GM12878 (cell line): ENCODE data around the gene KCNB1.

Experiments used
- CHD1 ChIP-seq: IDR thresholded peaks from 2 replicates; pipeline ENCODE4 v1.6.1; 2012; ENCODE audit warnings: low read depth, low read length, improper control_type of control experiment
- DPF2 ChIP-seq: fragments of 450-650 bp; IDR thresholded peaks from 2 replicates; pipeline ENCODE4 v1.6.1; 2017; ENCODE audit warnings: mild to moderate bottlenecking
- LARP7 ChIP-seq: fragments of 450-650 bp; IDR thresholded peaks from 2 replicates; pipeline ENCODE4 v1.6.1; 2017; ENCODE audit warnings: mild to moderate bottlenecking
- MYB ChIP-seq: fragments of 150-350 bp; IDR thresholded peaks from 2 replicates; pipeline ENCODE4 v1.6.1; 2014; ENCODE audit warnings: mild to moderate bottlenecking, low read depth, low read length, borderline replicate concordance
- SREBF2 ChIP-seq: IDR thresholded peaks from 2 replicates; pipeline ENCODE4 v1.6.1; 2012; ENCODE audit warnings: mild to moderate bottlenecking, low read length
- YY1 ChIP-seq: IDR thresholded peaks from 2 replicates; pipeline ENCODE4 v1.6.1; 2011; ENCODE audit warnings: low read depth, mild to moderate bottlenecking, low read length
- TF ChIP-seq, protein P1 (sequence below): IDR thresholded peaks from 2 replicates; pipeline ENCODE4 v1.6.1; 2012; ENCODE audit warnings: low read depth, low read length, improper control_type of control experiment
- TF ChIP-seq, protein P2 (sequence below): fragments of 450-650 bp; IDR thresholded peaks from 2 replicates; pipeline ENCODE4 v1.6.1; 2017; ENCODE audit warnings: mild to moderate bottlenecking, moderate library complexity
- TF ChIP-seq, protein P3 (sequence below), 3 experiments: IDR thresholded peaks in 2 of 3; conservative IDR thresholded peaks in 1 of 3; 2 replicates each; pipeline ENCODE4 v1.5.1; 2011; ENCODE audit warnings: low read depth in 3 of 3, low read length in 3 of 3, mild to moderate bottlenecking in 3 of 3, control low read depth in 2 of 3, moderate library complexity in 2 of 3, inconsistent platforms in 1 of 3, mixed read lengths in 1 of 3; ENCODE audit not compliant: control insufficient read depth in 2 of 3, insufficient read depth in 1 of 3; ENCODE audit errors: extremely low read depth in 1 of 3
- TF ChIP-seq, protein P4 (sequence below): fragments of 450-650 bp; IDR thresholded peaks from 2 replicates; pipeline ENCODE4 v1.6.1; 2017; ENCODE audit warnings: mild to moderate bottlenecking
- TF ChIP-seq, protein P5 (sequence below): IDR thresholded peaks from 2 replicates; pipeline ENCODE4 v1.6.1; 2012; ENCODE audit warnings: low read depth, low read length, improper control_type of control experiment

DNA sequence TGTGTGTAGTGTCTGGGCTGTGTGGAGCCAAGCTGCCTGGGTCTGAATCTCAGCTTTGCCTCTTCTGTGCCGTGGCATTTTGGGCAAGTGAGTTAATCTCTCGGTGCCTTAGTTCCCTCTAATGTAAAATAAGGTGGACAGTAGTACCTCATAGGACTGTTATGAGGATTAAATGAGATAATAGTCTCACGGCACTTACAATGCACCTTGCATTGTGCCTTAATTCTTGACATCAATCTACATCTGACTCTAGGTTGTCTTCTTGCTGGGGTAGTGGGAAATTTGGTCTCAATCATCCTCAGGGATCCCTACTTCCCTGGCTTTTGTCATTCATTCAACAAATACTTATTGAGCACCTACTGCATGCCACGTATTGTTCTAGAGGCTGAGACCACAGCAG is 133.9 kb downstream of the KCNB1 start:
- TF ChIP-seq DPF2: no peak
- TF ChIP-seq, protein P1, sequence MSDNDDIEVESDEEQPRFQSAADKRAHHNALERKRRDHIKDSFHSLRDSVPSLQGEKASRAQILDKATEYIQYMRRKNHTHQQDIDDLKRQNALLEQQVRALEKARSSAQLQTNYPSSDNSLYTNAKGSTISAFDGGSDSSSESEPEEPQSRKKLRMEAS: no peak
- TF ChIP-seq SREBF2: no peak
- TF ChIP-seq, protein P2, sequence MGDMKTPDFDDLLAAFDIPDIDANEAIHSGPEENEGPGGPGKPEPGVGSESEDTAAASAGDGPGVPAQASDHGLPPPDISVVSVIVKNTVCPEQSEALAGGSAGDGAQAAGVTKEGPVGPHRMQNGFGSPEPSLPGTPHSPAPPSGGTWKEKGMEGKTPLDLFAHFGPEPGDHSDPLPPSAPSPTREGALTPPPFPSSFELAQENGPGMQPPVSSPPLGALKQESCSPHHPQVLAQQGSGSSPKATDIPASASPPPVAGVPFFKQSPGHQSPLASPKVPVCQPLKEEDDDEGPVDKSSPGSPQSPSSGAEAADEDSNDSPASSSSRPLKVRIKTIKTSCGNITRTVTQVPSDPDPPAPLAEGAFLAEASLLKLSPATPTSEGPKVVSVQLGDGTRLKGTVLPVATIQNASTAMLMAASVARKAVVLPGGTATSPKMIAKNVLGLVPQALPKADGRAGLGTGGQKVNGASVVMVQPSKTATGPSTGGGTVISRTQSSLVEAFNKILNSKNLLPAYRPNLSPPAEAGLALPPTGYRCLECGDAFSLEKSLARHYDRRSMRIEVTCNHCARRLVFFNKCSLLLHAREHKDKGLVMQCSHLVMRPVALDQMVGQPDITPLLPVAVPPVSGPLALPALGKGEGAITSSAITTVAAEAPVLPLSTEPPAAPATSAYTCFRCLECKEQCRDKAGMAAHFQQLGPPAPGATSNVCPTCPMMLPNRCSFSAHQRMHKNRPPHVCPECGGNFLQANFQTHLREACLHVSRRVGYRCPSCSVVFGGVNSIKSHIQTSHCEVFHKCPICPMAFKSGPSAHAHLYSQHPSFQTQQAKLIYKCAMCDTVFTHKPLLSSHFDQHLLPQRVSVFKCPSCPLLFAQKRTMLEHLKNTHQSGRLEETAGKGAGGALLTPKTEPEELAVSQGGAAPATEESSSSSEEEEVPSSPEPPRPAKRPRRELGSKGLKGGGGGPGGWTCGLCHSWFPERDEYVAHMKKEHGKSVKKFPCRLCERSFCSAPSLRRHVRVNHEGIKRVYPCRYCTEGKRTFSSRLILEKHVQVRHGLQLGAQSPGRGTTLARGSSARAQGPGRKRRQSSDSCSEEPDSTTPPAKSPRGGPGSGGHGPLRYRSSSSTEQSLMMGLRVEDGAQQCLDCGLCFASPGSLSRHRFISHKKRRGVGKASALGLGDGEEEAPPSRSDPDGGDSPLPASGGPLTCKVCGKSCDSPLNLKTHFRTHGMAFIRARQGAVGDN: no peak
- no peak for TF ChIP-seq MYB
- TF ChIP-seq, protein P3, sequence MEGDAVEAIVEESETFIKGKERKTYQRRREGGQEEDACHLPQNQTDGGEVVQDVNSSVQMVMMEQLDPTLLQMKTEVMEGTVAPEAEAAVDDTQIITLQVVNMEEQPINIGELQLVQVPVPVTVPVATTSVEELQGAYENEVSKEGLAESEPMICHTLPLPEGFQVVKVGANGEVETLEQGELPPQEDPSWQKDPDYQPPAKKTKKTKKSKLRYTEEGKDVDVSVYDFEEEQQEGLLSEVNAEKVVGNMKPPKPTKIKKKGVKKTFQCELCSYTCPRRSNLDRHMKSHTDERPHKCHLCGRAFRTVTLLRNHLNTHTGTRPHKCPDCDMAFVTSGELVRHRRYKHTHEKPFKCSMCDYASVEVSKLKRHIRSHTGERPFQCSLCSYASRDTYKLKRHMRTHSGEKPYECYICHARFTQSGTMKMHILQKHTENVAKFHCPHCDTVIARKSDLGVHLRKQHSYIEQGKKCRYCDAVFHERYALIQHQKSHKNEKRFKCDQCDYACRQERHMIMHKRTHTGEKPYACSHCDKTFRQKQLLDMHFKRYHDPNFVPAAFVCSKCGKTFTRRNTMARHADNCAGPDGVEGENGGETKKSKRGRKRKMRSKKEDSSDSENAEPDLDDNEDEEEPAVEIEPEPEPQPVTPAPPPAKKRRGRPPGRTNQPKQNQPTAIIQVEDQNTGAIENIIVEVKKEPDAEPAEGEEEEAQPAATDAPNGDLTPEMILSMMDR (IDR thresholded peaks at IDR 0.05 in 2 of 3, conservative IDR thresholded peaks at IDR 0.05 in 1 of 3; ENCODE audit: control insufficient read depth in 2 of 3, extremely low read depth in 1 of 3, insufficient read depth in 1 of 3, low read depth in 3 of 3, low read length in 3 of 3): no peak
- TF ChIP-seq, protein P4, sequence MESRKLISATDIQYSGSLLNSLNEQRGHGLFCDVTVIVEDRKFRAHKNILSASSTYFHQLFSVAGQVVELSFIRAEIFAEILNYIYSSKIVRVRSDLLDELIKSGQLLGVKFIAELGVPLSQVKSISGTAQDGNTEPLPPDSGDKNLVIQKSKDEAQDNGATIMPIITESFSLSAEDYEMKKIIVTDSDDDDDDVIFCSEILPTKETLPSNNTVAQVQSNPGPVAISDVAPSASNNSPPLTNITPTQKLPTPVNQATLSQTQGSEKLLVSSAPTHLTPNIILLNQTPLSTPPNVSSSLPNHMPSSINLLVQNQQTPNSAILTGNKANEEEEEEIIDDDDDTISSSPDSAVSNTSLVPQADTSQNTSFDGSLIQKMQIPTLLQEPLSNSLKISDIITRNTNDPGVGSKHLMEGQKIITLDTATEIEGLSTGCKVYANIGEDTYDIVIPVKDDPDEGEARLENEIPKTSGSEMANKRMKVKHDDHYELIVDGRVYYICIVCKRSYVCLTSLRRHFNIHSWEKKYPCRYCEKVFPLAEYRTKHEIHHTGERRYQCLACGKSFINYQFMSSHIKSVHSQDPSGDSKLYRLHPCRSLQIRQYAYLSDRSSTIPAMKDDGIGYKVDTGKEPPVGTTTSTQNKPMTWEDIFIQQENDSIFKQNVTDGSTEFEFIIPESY: no peak
- no peak for TF ChIP-seq CHD1
- no peak for TF ChIP-seq YY1
- TF ChIP-seq, protein P5, sequence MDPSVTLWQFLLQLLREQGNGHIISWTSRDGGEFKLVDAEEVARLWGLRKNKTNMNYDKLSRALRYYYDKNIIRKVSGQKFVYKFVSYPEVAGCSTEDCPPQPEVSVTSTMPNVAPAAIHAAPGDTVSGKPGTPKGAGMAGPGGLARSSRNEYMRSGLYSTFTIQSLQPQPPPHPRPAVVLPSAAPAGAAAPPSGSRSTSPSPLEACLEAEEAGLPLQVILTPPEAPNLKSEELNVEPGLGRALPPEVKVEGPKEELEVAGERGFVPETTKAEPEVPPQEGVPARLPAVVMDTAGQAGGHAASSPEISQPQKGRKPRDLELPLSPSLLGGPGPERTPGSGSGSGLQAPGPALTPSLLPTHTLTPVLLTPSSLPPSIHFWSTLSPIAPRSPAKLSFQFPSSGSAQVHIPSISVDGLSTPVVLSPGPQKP: no peak
- no peak for TF ChIP-seq LARP7
